Ovary (tissue), 10 donors: ENCODE data around the gene USP6. TPM values are rescaled to one million over a fixed set of nuclear protein-coding genes. Genes with fewer than 3 reads are reported as not detected.
"Not testable (repeated sequence)": the region's sequence is repeated elsewhere in the genome, so short reads cannot be mapped to it uniquely, and the experiment has no call there.

ENCODE experiments used
- DNase-seq, 5 donors: peaks; one replicate each; pipeline ENCODE4 v3.0.0-alpha.2; 2019 to 2020
- H3K27ac ChIP-seq, 2 donors: fragments of 200-600 bp; one replicate each; pipeline versions ENCODE4 v1.5.1 to v1.8.0; 2019 to 2022
- H3K27me3 ChIP-seq: fragments of 200-600 bp; one replicate; pipeline ENCODE4 v1.8.0; 2022
- H3K36me3 ChIP-seq: fragments of 200-600 bp; sonication (generic); one replicate; pipeline ENCODE4 v1.5.1; 2019
- H3K4me1 ChIP-seq: one replicate; pipeline ENCODE4 v1.8.1; 2013; ENCODE audit warnings: mild to moderate bottlenecking, moderate library complexity; ENCODE audit not compliant: insufficient read depth
- H3K4me3 ChIP-seq: fragments of 200-600 bp; sonication (generic); one replicate; pipeline ENCODE4 v1.5.1; 2017
- H3K9me3 ChIP-seq, 2 donors: fragments of 200-600 bp in 1 of 2; sonication (generic) in 1 of 2; one replicate each; pipeline versions ENCODE4 v1.5.1 to v1.8.1; 2013 to 2019; ENCODE audit warnings: mild to moderate bottlenecking in 1 of 2, moderate library complexity in 1 of 2
- EP300 ChIP-seq: sonication (generic); formaldehyde crosslinking; IDR thresholded peaks from one replicate; pipeline ENCODE4 v1.6.1; 2017; ENCODE audit warnings: antibody characterized with exemption
- POLR2A ChIP-seq: fragments of 450-650 bp; IDR thresholded peaks from one replicate; pipeline ENCODE4 v1.6.1; 2017; ENCODE audit warnings: antibody characterized with exemption, mild to moderate bottlenecking, moderate library complexity
- WGBS, 3 donors: extraction: QIAGEN DNeasy Blood & Tissue Kit in 1 of 3; methylation state at CpG; one replicate each; pipeline versions ENCODE4 v1.1.5 to v1.1.7; 2013 to 2017; 5-methylcytosine and 5-hydroxymethylcytosine counted together
- intact Hi-C, 4 donors: fragments of 100-400 bp; cut with DNase I; formaldehyde crosslinking; loops; one replicate each; pipeline versions ENCODE4 v1.11.0 to v1.15.1; 2022 to 2023
- long read RNA-seq, 3 donors: library from polyadenylated mRNA in 2 of 3; unstranded in 2 of 3; transcript quantifications; one replicate each; pipeline ENCODE4 v2.0.0 and lab custom pipeline, GENCODE V29; 2021 to 2026
- polyA plus RNA-seq, 2 donors: library from polyadenylated mRNA; stranded (reverse); fragments of 200-250 nt in 1 of 2; fragments of 350-450 nt in 1 of 2; fragmentation: Illumina TruSeq in 1 of 2; extraction: RNeasy Lipid Tissue Mini Kit (QIAGEN cat#74804) in 1 of 2; gene quantifications; one replicate each; pipeline ENCODE4 v1.2.3, GENCODE V29; 2013 to 2014
- total RNA-seq, 7 donors: library from RNA; depleted of rRNA in 2 of 7; stranded (reverse); fragments of >200 nt in 2 of 7; fragmentation: NEBNext Ultra II Directional in 3 of 7; extraction: Animal tissue kit (Norgen Biotek cat#: 25700) in 3 of 7; gene quantifications; one replicate each; pipeline versions ENCODE4 v1.1.0 to v1.2.4, GENCODE V29; 2016 to 2023
- TF ChIP-seq, protein P1 (sequence below), 3 donors: fragments of 450-650 bp in 2 of 3; fragments of 200-600 bp in 1 of 3; IDR thresholded peaks; one replicate each; pipeline versions ENCODE4 v1.5.1 to v1.8.0; 2016 to 2022; ENCODE audit warnings: antibody characterized with exemption in 3 of 3, mild to moderate bottlenecking in 1 of 3
- donor health status: DM: no; HTN: no; CAD: no; lungs with moderate emphysema.
- donor health status: DM: no; HTN: no; CAD: no.
- donor health status: Bipolar disorder and iron deficiency.
- donor health status: DM: yes; HTN: yes; CAD: no.
- donor health status: DM: no; HTN: no; CAD: no.
- donor health status: DM: yes; HTN: yes; CAD: no.

USP6 gene
- 1 to 10 TPM in 3 of 7 donors, under 1 TPM in 4; under 0.01 to 2.0 (median 0.86) TPM for total RNA-seq
- polyA plus RNA-seq, result under 1 TPM; 0.20 to 0.68 TPM
- long read RNA-seq, donor 1, partial matches to known transcripts, result 0 of 4 reads
- long read RNA-seq, donor 1, other reads (novel, unspliced or antisense), result 4 of 4 reads
- long read RNA-seq, donor 2, partial matches to known transcripts, result 5 of 5 reads
- long read RNA-seq, donor 2, other reads (novel, unspliced or antisense), result 0 of 5 reads
- long read RNA-seq, donor 3, partial matches to known transcripts, result 1 of 6 reads
- long read RNA-seq, donor 3, other reads (novel, unspliced or antisense), result 5 of 6 reads

DNA sequence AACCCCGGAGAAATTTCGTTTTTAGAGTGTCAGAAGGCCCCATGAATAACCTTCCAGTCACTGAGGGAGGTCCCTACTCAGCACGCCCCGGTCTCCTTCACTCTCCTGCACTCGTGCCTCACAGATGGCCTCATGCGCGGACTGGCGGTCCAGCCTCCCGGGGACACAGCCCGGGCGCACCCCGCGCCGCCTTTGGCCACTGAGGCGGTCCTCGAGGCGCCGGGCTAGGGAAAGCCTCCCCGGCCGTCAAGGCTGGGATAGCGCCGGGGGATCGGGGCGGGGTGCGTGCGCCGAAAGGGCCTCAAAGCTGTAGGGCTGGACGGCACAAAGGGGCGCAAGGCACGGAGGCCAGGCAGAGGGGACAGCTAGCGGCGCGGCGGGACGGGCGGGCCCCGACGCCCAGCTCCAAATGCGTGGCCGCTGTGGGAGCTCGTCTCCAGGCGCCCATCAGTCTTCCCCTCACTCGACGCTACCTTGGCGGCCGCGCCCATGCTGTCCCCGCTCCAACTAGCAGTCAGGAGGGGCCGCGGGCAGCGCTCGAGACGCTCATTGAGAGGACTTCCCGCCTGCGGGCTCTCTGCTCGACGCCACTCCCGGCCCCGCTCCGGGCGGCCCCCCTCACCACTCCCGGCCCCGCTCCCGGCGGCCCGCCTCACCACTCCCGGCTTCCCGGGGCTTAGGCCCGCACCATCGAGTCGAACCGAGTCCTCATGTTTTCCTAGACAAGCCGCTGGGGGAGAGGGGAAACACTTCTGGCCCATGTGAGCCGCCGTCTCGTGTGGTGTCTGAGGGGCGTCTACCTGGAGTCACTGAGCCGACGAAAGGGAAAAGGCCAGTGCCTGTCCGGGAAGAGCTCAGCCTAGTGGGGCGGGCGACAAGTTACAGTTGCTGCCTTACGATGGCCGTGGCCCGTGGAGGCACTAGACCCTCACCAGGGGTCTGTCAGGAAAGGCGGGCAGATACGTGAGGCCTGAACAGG lies at the start of gene USP6:
TSS of gene USP6 (plus strand) at position 360 of the 979 bp plus-strand sequence. CDS start 14,336 bp downstream, outside the sequence.
- Histone ChIP-seq H3K36me3 (no peaks in the 10 kb centered on the region), H3K27me3 (peaks cover 2% of the 10 kb centered on the region), H3K27ac (peak within 1 kb of the TSS in 1 of 2 donors; percentile 31), H3K9me3 (peaks cover 0 to 7% of the 10 kb centered on the region in 2 donors), H3K4me1 (peaks cover 2% of the 10 kb centered on the region), H3K4me3 (no peak within 1 kb of the TSS)
- TF ChIP-seq POLR2A, result no peak
- TF ChIP-seq, protein P1, sequence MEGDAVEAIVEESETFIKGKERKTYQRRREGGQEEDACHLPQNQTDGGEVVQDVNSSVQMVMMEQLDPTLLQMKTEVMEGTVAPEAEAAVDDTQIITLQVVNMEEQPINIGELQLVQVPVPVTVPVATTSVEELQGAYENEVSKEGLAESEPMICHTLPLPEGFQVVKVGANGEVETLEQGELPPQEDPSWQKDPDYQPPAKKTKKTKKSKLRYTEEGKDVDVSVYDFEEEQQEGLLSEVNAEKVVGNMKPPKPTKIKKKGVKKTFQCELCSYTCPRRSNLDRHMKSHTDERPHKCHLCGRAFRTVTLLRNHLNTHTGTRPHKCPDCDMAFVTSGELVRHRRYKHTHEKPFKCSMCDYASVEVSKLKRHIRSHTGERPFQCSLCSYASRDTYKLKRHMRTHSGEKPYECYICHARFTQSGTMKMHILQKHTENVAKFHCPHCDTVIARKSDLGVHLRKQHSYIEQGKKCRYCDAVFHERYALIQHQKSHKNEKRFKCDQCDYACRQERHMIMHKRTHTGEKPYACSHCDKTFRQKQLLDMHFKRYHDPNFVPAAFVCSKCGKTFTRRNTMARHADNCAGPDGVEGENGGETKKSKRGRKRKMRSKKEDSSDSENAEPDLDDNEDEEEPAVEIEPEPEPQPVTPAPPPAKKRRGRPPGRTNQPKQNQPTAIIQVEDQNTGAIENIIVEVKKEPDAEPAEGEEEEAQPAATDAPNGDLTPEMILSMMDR (IDR thresholded peaks at IDR 0.05), result no peak
- TF ChIP-seq EP300, result no peak
- intact Hi-C loops, result no loop called here
- whole genome bisulfite sequencing, 3 donors, result 14 to 25% (median 19%) methylated on average over 74 to 87 of the region's 87 CpGs
- DNase-seq, result peak in 2 of 5 donors; percentile 35 to 48

DNA sequence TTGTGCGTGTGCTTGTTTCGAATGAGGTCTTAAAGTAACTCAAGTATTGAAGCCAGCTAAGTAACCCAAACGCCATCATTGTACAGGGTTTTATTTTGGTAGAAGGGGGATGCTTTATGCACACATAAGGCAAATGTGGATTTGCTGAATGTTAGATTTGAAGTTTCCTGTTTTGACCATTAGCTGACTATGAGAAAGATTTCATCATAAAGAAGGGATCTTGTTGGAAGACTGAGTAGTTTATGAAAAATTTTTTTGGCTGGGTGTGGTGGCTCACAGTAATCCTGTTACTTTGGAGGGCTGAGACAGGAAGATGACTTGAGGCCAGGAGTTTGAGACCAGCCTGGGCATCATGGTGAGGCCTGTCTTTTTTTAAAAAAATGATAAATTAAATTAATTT lies 47.6 kb upstream of the USP6 start:
- DNase-seq, result no peak
- no peaks in the 10 kb centered on the region for H3K4me1 ChIP-seq
- H3K36me3 ChIP-seq, result no peaks in the 10 kb centered on the region
- intact Hi-C loops, result loop anchor here in 1 of 4 donors (10.0 kb wide), 2 partner anchors 53 to 153 kb away; no protein-coding TSS in a partner anchor
- H3K27me3 ChIP-seq, result no peaks in the 10 kb centered on the region
- H3K4me3 ChIP-seq, result no peak overlapping the region
- H3K27ac ChIP-seq, result no peak overlapping the region
- H3K9me3 ChIP-seq, result no peaks in the 10 kb centered on the region
- TF ChIP-seq, protein P1 (IDR thresholded peaks at IDR 0.05), result no peak
- TF ChIP-seq EP300 (no peak), POLR2A (no peak)
- WGBS, 3 donors, result 86 to 89% (median 87%) methylated on average over 3 of the region's 3 CpGs

DNA sequence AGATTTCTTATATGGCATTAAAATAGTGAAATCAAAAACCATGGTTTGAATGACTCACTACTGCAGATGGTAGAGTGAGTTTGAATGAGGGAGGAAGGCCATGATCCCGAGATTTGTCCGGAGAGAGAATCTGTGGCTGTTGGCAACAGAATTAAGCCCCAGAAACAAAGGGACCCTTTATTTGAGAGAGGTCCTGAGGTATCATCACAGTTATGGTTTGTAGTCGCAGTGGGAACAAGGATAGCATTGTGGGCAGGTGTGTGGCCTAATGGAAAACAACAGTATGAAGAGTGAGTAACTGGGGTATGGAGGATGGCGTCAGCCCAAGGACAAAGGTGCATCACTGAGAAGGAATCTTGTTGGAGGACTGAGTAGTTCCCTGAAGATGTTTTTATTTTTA lies 46.1 kb upstream of the USP6 start:
- no peaks in the 10 kb centered on the region for H3K4me1 ChIP-seq
- no peak overlapping the region for H3K27ac ChIP-seq
- intact Hi-C loops, result loop anchor here in 1 of 4 donors (10.0 kb wide), 2 partner anchors 55 to 155 kb away; no protein-coding TSS in a partner anchor
- no peaks in the 10 kb centered on the region for H3K36me3 ChIP-seq
- H3K27me3 ChIP-seq, result no peaks in the 10 kb centered on the region
- no peak overlapping the region for H3K4me3 ChIP-seq
- WGBS, 3 donors, result 78 to 86% (median 85%) methylated on average over 4 of the region's 4 CpGs
- no peak for DNase-seq
- TF ChIP-seq, protein P1 (IDR thresholded peaks at IDR 0.05), result no peak
- TF ChIP-seq EP300, result no peak
- no peak for TF ChIP-seq POLR2A
- no peaks in the 10 kb centered on the region for H3K9me3 ChIP-seq

DNA sequence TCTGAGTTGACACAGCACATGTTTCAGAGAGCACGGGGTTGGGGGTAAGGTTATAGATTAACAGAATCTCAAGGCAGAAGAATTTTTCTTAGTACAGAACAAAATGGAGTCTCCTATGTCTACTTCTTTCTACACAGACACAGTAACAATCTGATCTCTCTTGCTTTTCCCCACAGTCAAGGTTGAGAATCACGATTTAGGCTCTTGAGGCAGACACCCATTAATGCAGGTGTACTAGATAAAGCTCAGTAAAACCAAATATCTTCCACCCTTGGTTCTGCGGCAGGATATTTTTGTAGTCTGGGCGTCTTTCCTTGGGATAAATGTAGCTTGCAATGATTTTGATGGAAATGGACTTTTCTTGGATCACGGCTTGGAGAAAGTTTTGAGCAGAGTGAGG lies 40.4 kb upstream of the USP6 start:
- H3K27ac ChIP-seq, H3K9me3 ChIP-seq, H3K36me3 ChIP-seq, DNase-seq, H3K4me3 ChIP-seq, intact Hi-C loops, H3K27me3 ChIP-seq, H3K4me1 ChIP-seq: not testable (repeated sequence)
- WGBS, 3 donors, result 82 to 85% (median 83%) methylated on average over 4 to 5 of the region's 5 CpGs

DNA sequence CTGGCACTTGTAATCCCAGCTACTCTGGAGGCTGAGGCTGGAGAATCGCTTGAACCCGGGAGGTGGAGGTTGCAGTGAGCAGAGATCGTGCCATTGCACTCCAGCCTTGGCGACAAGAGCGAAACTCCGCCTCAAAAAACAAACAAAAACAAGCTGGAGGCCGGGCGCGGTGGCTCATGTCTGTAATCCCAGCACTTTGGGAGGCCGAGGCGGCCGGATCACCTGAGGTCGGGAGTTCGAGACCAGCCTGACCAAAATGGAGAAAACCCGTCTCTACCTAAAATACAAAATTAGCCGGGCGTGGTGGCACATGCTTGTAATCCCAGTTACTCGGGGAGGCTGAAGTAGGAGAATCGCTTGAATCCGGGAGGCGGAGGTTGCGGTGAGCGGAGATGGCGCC lies 38.6 kb upstream of the USP6 start:
- intact Hi-C loops, result not testable (repeated sequence)
- 95 to 97% (median 96%) methylated on average over 24 of the region's 24 CpGs for WGBS, 3 donors

More for the DNA sequence above, 38.6 kb upstream of the USP6 start:
- peak overlapping the region; percentile 63 for H3K4me3 ChIP-seq
- H3K36me3 ChIP-seq, H3K9me3 ChIP-seq, H3K27ac ChIP-seq, H3K27me3 ChIP-seq, H3K4me1 ChIP-seq: not testable (repeated sequence)
- peak in 2 of 5 donors; percentile 23 to 37 for DNase-seq
